HepG2 (cell line): Measurements from ENCODE around the gene SKI. TPM values are rescaled to one million over a fixed set of nuclear protein-coding genes. Genes with fewer than 3 reads are reported as not detected.

ENCODE experiments used
- ATAC-seq: fragments of 200-7000 bp; cut with Tn5 transposase; 3 replicates; pipeline ENCODE4 v1.9.1; 2020; ENCODE audit warnings: mild to moderate bottlenecking, moderate library complexity
- BruUV-seq: library from RNA; stranded (reverse); fragments of 400-500 nt; replicated peaks from 2 replicates; lab custom pipeline; 2021; lab: Mats Ljungman, UMichigan
- CTCF ChIA-PET: fragments of 300-600 bp; formaldehyde crosslinking; extraction: SDS; loops from one replicate; lab custom pipeline; 2021; ENCODE audit warnings: low total read pairs, inconsistent platforms, low intra/inter-chr PET ratio; lab: Yijun Ruan, JAX
- POLR2A ChIA-PET: fragments of 350-600 bp; sonication (Branson Sonifier 250); formaldehyde crosslinking; loops from one replicate; lab custom pipeline; 2020; ENCODE audit warnings: antibody characterized with exemption, inconsistent platforms; lab: Yijun Ruan, JAX
- DNase-seq: peaks from one replicate; pipeline ENCODE4 v3.0.0-alpha.2; 2015; ENCODE audit warnings: low spot score
- FAIRE-seq: peaks from 3 replicates; lab custom pipeline; 2011; peaks lifted over from hg19 to GRCh38; lab: Jason Lieb, UNC
- H2AFZ ChIP-seq: one replicate; pipeline ENCODE4 v1.6.1; 2011; ENCODE audit warnings: low read length, inconsistent platforms
- H3K27ac ChIP-seq: fragments of 300-600 bp; 3 replicates; pipeline ENCODE4 v1.8.0; 2011; ENCODE audit warnings: mixed run types, mild to moderate bottlenecking, mixed read lengths, low read length, inconsistent platforms; ENCODE audit not compliant: insufficient read depth; ENCODE audit errors: extremely low read length
- H3K27me3 ChIP-seq, 2 experiments: fragments of 200-600 bp in 1 of 2; 2 replicates in 1 of 2; 3 replicates in 1 of 2; pipeline versions ENCODE4 v1.6.0 to v1.8.0; 2011; ENCODE audit warnings: low read length in 2 of 2, mild to moderate bottlenecking in 2 of 2, moderate library complexity in 2 of 2, inconsistent platforms in 1 of 2; ENCODE audit not compliant: insufficient read depth in 2 of 2, control insufficient read depth in 1 of 2
- H3K36me3 ChIP-seq, 2 experiments: fragments of 200-600 bp in 1 of 2; replicated peaks in 1 of 2; 2 replicates in 1 of 2; 3 replicates in 1 of 2; pipeline versions ENCODE4 v1.5.1 to v1.8.0; 2011; ENCODE audit warnings: low read length in 2 of 2, inconsistent platforms in 1 of 2; ENCODE audit not compliant: insufficient read depth in 2 of 2, control insufficient read depth in 1 of 2
- H3K4me1 ChIP-seq: 2 replicates; pipeline ENCODE4 v1.5.1; 2012; ENCODE audit warnings: low read length, inconsistent platforms; ENCODE audit not compliant: insufficient read depth
- H3K4me2 ChIP-seq: 2 replicates; pipeline ENCODE4 v1.6.0; 2011; ENCODE audit warnings: low read depth, low read length, inconsistent platforms
- H3K4me3 ChIP-seq, 3 experiments: fragments of 200-600 bp in 1 of 3; sonication (generic), shearing (Covaris generic) in 1 of 3; replicated peaks in 1 of 3; 2 replicates each; pipeline ENCODE4 v1.5.1; 2011 to 2016; ENCODE audit warnings: low read length in 3 of 3, inconsistent platforms in 2 of 3, low read depth in 2 of 3, mild to moderate bottlenecking in 2 of 3, control low read depth in 1 of 3, mixed read lengths in 1 of 3; ENCODE audit not compliant: insufficient read depth in 1 of 3
- H3K79me2 ChIP-seq: one replicate; pipeline ENCODE4 v1.6.1; 2011; ENCODE audit warnings: low read length, inconsistent platforms; ENCODE audit not compliant: insufficient read depth
- H3K9ac ChIP-seq: 2 replicates; pipeline ENCODE4 v1.6.0; 2011; ENCODE audit warnings: mild to moderate bottlenecking, low read depth, low read length, inconsistent platforms; ENCODE audit not compliant: insufficient read depth
- H3K9me3 ChIP-seq: 2 replicates; pipeline ENCODE4 v1.5.1; 2012; ENCODE audit warnings: mild to moderate bottlenecking, low read length
- H4K20me1 ChIP-seq: 2 replicates; pipeline ENCODE4 v1.6.0; 2011; ENCODE audit warnings: inconsistent platforms, mild to moderate bottlenecking, low read length, moderate library complexity; ENCODE audit not compliant: insufficient read depth
- DMAP1 ChIP-seq: IDR thresholded peaks from 2 replicates; pipeline ENCODE4 v1.6.1; 2016
- DNMT3B ChIP-seq: conservative IDR thresholded peaks from 2 replicates; pipeline ENCODE4 v1.6.1; 2016; ENCODE audit warnings: missing biosample characterization, control low read depth
- DPF2 ChIP-seq: sonication (generic); formaldehyde crosslinking; IDR thresholded peaks from 2 replicates; pipeline ENCODE4 v1.4.0; 2020; ENCODE audit warnings: mild to moderate bottlenecking, low read depth, missing genetic modification reagents, borderline replicate concordance
- HNF4G ChIP-seq, 2 experiments: sonication (generic) in 1 of 2; formaldehyde crosslinking in 1 of 2; IDR thresholded peaks; 2 replicates each; pipeline versions ENCODE4 v1.4.0 to v1.6.1; 2011 to 2020; ENCODE audit warnings: borderline replicate concordance in 2 of 2, low read depth in 2 of 2, mild to moderate bottlenecking in 2 of 2, low read length in 1 of 2, missing genetic modification reagents in 1 of 2, moderate library complexity in 1 of 2
- HNRNPLL ChIP-seq: fragments of 200-400 bp; formaldehyde crosslinking; IDR thresholded peaks from 2 replicates; pipeline ENCODE4 v1.6.1; 2017; ENCODE audit warnings: mild to moderate bottlenecking, low read depth, low read length; ENCODE audit not compliant: poor library complexity, severe bottlenecking
- KLF6 ChIP-seq: IDR thresholded peaks from 2 replicates; pipeline ENCODE4 v1.8.0; 2016; ENCODE audit warnings: missing biosample characterization, missing genetic modification reagents
- LCORL ChIP-seq, 2 experiments: fragments of 450-650 bp in 1 of 2; sonication (generic) in 1 of 2; formaldehyde crosslinking in 1 of 2; IDR thresholded peaks; 2 replicates each; pipeline versions ENCODE4 v1.5.0 to v1.6.1; 2017 to 2020; ENCODE audit warnings: antibody characterized with exemption in 1 of 2, missing genetic modification reagents in 1 of 2
- PAX8 ChIP-seq: sonication (generic); formaldehyde crosslinking; IDR thresholded peaks from 2 replicates; pipeline ENCODE4 v1.8.0; 2022; ENCODE audit warnings: mild to moderate bottlenecking, missing genetic modification reagents, borderline replicate concordance
- TEAD3 ChIP-seq: optimal IDR thresholded peaks from 2 replicates; pipeline ENCODE3; 2016; ENCODE audit warnings: borderline replicate concordance
- TSC22D2 ChIP-seq: sonication (generic); formaldehyde crosslinking; IDR thresholded peaks from 2 replicates; pipeline ENCODE4 v1.5.1; 2020; ENCODE audit warnings: missing genetic modification reagents, mild to moderate bottlenecking, borderline replicate concordance
- ZFP1 ChIP-seq: IDR thresholded peaks from 2 replicates; pipeline ENCODE4 v1.6.1; 2016
- ZNF367 ChIP-seq: sonication (generic); formaldehyde crosslinking; IDR thresholded peaks from 2 replicates; pipeline ENCODE4 v1.4.0; 2020; ENCODE audit warnings: missing genetic modification reagents, borderline replicate concordance
- ZNF382 ChIP-seq: sonication (generic); formaldehyde crosslinking; IDR thresholded peaks from 2 replicates; pipeline ENCODE4 v1.5.0; 2020; ENCODE audit warnings: missing genetic modification reagents, mild to moderate bottlenecking, borderline replicate concordance
- WGBS: methylation state at CpG from one replicate; pipeline ENCODE4 v1.1.6; 2017; ENCODE audit warnings: low lambda C conversion rate; 5-methylcytosine and 5-hydroxymethylcytosine counted together
- in situ Hi-C: cut with HindIII; loops from 2 replicates; pipeline ENCODE4 v1.10.0; 2017; ENCODE audit warnings: low pct_unique_long_range_greater_than_20kb; ENCODE audit not compliant: extremely low pct_ligation_motif_present
- intact Hi-C: fragments of 100-400 bp; cut with micrococcal nuclease; formaldehyde crosslinking; loops from one replicate; pipeline ENCODE4 v1.10.0; 2022; ENCODE audit not compliant: unreplicated experiment
- polyA plus RNA-seq, 8 experiments: library from polyadenylated mRNA; depleted of rRNA in 3 of 8; stranded (reverse) in 7 of 8; unstranded in 1 of 8; fragments of >200 nt; fragmentation: Illumina TruSeq in 4 of 8; extraction: Trizol in 4 of 8; gene quantifications; 2 replicates each; pipeline versions ENCODE4 v1.2.1 to v1.2.3, GENCODE V29; 2011 to 2016; ENCODE audit warnings: low read depth in 4 of 8, missing spikeins in 1 of 8, mixed read lengths in 1 of 8; ENCODE audit not compliant: insufficient read depth in 1 of 8
- total RNA-seq, 5 experiments: library from RNA; depleted of rRNA; stranded (reverse); fragments of >200 nt; fragmentation: Illumina TruSeq; extraction: Trizol; gene quantifications; 2 replicates each; pipeline ENCODE4 v1.2.3, GENCODE V29; 2016; ENCODE audit warnings: low read depth in 1 of 5
- TF ChIP-seq, protein P1 (sequence below): sonication (generic); formaldehyde crosslinking; conservative IDR thresholded peaks from 2 replicates; pipeline ENCODE4 v1.4.0; 2020; ENCODE audit warnings: missing genetic modification reagents
- TF ChIP-seq, protein P2 (sequence below): sonication (generic); formaldehyde crosslinking; IDR thresholded peaks from 2 replicates; pipeline ENCODE4 v1.4.0; 2020; ENCODE audit warnings: missing genetic modification reagents
- TF ChIP-seq, protein P3 (sequence below): IDR thresholded peaks from 2 replicates; pipeline ENCODE4 v1.4.0; 2020; ENCODE audit warnings: mild to moderate bottlenecking, missing genetic modification reagents
- TF ChIP-seq, protein P4 (sequence below): sonication (generic); formaldehyde crosslinking; IDR thresholded peaks from 2 replicates; pipeline ENCODE4 v1.4.0; 2020; ENCODE audit warnings: missing genetic modification reagents, borderline replicate concordance

Gene SKI
- total and polyA plus RNA-seq, 2 of the 13 experiments (the other 11 are each of a cell fraction or from before 2014, with no cell fraction given), result 4.7 to 6.9 TPM

GRCh38 chr1:2210084-2210653, 17.9 kb upstream of the SKI start:
- ChIA-PET CTCF (no interaction called here), POLR2A (interaction anchor here (1.2 kb wide), 1 partner anchor 10 kb away, joined by 4 read pairs; no protein-coding TSS in a partner anchor)
- Histone ChIP-seq H3K27ac (no peak overlapping the region), H3K36me3 (no peaks in the 10 kb centered on the region), H3K4me3 (no peak overlapping the region), H3K4me2 (no peak overlapping the region), H3K9ac (no peak overlapping the region), H4K20me1 (no peaks in the 10 kb centered on the region), H3K27me3 (0 out of 5 replicates have a peak, but pooled peaks cover 0 to 1% of the 10 kb centered on the region in 2 experiments), H3K4me1 (peaks cover 78% of the 10 kb centered on the region), H2AFZ (no peak overlapping the region), H3K9me3 (no peaks in the 10 kb centered on the region), H3K79me2 (no peaks in the 10 kb centered on the region)
- intact Hi-C loops, result no loop called here
- FAIRE-seq (no peak), DNase-seq (no peak), ATAC-seq (no peak)
- WGBS, result 85% methylated on average over 8 of the region's 19 CpGs
- in situ Hi-C loops, result no loop called here
- no TSS peak for BruUV-seq
- TF ChIP-seq, protein P1, sequence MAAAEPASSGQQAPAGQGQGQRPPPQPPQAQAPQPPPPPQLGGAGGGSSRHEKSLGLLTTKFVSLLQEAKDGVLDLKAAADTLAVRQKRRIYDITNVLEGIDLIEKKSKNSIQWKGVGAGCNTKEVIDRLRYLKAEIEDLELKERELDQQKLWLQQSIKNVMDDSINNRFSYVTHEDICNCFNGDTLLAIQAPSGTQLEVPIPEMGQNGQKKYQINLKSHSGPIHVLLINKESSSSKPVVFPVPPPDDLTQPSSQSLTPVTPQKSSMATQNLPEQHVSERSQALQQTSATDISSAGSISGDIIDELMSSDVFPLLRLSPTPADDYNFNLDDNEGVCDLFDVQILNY, result no peak
- TF ChIP-seq HNF4G (IDR thresholded peaks at IDR 0.05; ENCODE audit: borderline replicate concordance, low read depth, low read length), result no peak
- no peak for TF ChIP-seq HNF4G (CRISPR knock-in tag; IDR thresholded peaks at IDR 0.05; ENCODE audit: borderline replicate concordance, low read depth)
- TF ChIP-seq DMAP1 (CRISPR knock-in tag), result no peak
- TF ChIP-seq, protein P2, sequence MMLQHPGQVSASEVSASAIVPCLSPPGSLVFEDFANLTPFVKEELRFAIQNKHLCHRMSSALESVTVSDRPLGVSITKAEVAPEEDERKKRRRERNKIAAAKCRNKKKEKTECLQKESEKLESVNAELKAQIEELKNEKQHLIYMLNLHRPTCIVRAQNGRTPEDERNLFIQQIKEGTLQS (CRISPR knock-in tag), result no peak
- TF ChIP-seq HNRNPLL, result no peak
- no peak for TF ChIP-seq DPF2
- TF ChIP-seq DNMT3B (CRISPR knock-in tag), result no peak
- TF ChIP-seq ZFP1 (CRISPR knock-in tag), result no peak
- no peak for TF ChIP-seq ZNF367
- no peak for TF ChIP-seq TEAD3
- no peak for TF ChIP-seq ZNF382 (CRISPR knock-in tag)
- TF ChIP-seq KLF6 (CRISPR knock-in tag), result no peak
- TF ChIP-seq PAX8 (CRISPR knock-in tag), result no peak
- TF ChIP-seq LCORL (IDR thresholded peaks at IDR 0.05), result no peak
- no peak for TF ChIP-seq LCORL (CRISPR knock-in tag; IDR thresholded peaks at IDR 0.05)
- TF ChIP-seq TSC22D2, result no peak
- TF ChIP-seq, protein P3, sequence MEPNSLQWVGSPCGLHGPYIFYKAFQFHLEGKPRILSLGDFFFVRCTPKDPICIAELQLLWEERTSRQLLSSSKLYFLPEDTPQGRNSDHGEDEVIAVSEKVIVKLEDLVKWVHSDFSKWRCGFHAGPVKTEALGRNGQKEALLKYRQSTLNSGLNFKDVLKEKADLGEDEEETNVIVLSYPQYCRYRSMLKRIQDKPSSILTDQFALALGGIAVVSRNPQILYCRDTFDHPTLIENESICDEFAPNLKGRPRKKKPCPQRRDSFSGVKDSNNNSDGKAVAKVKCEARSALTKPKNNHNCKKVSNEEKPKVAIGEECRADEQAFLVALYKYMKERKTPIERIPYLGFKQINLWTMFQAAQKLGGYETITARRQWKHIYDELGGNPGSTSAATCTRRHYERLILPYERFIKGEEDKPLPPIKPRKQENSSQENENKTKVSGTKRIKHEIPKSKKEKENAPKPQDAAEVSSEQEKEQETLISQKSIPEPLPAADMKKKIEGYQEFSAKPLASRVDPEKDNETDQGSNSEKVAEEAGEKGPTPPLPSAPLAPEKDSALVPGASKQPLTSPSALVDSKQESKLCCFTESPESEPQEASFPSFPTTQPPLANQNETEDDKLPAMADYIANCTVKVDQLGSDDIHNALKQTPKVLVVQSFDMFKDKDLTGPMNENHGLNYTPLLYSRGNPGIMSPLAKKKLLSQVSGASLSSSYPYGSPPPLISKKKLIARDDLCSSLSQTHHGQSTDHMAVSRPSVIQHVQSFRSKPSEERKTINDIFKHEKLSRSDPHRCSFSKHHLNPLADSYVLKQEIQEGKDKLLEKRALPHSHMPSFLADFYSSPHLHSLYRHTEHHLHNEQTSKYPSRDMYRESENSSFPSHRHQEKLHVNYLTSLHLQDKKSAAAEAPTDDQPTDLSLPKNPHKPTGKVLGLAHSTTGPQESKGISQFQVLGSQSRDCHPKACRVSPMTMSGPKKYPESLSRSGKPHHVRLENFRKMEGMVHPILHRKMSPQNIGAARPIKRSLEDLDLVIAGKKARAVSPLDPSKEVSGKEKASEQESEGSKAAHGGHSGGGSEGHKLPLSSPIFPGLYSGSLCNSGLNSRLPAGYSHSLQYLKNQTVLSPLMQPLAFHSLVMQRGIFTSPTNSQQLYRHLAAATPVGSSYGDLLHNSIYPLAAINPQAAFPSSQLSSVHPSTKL, result no peak
- TF ChIP-seq, protein P4, sequence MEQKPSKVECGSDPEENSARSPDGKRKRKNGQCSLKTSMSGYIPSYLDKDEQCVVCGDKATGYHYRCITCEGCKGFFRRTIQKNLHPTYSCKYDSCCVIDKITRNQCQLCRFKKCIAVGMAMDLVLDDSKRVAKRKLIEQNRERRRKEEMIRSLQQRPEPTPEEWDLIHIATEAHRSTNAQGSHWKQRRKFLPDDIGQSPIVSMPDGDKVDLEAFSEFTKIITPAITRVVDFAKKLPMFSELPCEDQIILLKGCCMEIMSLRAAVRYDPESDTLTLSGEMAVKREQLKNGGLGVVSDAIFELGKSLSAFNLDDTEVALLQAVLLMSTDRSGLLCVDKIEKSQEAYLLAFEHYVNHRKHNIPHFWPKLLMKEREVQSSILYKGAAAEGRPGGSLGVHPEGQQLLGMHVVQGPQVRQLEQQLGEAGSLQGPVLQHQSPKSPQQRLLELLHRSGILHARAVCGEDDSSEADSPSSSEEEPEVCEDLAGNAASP (CRISPR knock-in tag), result no peak
